Smooth muscle cell (in vitro differentiated cells): ENCODE results near the gene CLMN. TPM values are rescaled to one million over a fixed set of nuclear protein-coding genes. Genes with fewer than 3 reads are reported as not detected.

ENCODE experiments used
- DNase-seq: peaks from one replicate; lab custom pipeline; 2025; ENCODE audit not compliant: unreplicated experiment; lab: John Stamatoyannopoulos, UW
- H2AFZ ChIP-seq: fragments of 200-600 bp; sonication (generic); 2 replicates; pipeline ENCODE4 v1.6.0; 2016; ENCODE audit warnings: antibody characterized with exemption, low read depth, mild to moderate bottlenecking
- H3F3A ChIP-seq: fragments of 200-600 bp; sonication (generic); 2 replicates; pipeline ENCODE4 v1.6.0; 2017; ENCODE audit warnings: antibody characterized with exemption, low read depth
- H3K27ac ChIP-seq: fragments of 200-600 bp; sonication (generic); 2 replicates; pipeline ENCODE4 v1.5.1; 2016; ENCODE audit warnings: low read depth, mild to moderate bottlenecking
- H3K27me3 ChIP-seq: fragments of 200-600 bp; sonication (generic); 2 replicates; pipeline ENCODE4 v1.6.1; 2016; ENCODE audit warnings: low read depth, mild to moderate bottlenecking
- H3K36me3 ChIP-seq: fragments of 200-600 bp; sonication (generic); 2 replicates; pipeline ENCODE4 v1.5.1; 2016; ENCODE audit warnings: low read depth
- H3K4me1 ChIP-seq: fragments of 200-600 bp; sonication (generic); 2 replicates; pipeline ENCODE4 v1.5.1; 2016; ENCODE audit warnings: low read depth
- H3K4me2 ChIP-seq: fragments of 200-600 bp; sonication (generic); 2 replicates; pipeline ENCODE4 v1.6.0; 2016; ENCODE audit warnings: mild to moderate bottlenecking
- H3K4me3 ChIP-seq: fragments of 200-600 bp; sonication (generic); 2 replicates; pipeline ENCODE4 v1.5.1; 2016; ENCODE audit warnings: mild to moderate bottlenecking
- H3K79me2 ChIP-seq: fragments of 200-600 bp; sonication (generic); 2 replicates; pipeline ENCODE4 v1.6.0; 2016; ENCODE audit warnings: low read depth, mild to moderate bottlenecking
- H3K9ac ChIP-seq: fragments of 200-600 bp; sonication (generic); 2 replicates; pipeline ENCODE4 v1.6.0; 2016; ENCODE audit warnings: low read depth
- H3K9me3 ChIP-seq: fragments of 200-600 bp; sonication (generic); replicated peaks from 2 replicates; pipeline ENCODE4 v1.5.1; 2016; ENCODE audit warnings: low read depth
- H4K20me1 ChIP-seq: fragments of 200-600 bp; sonication (generic); 2 replicates; pipeline ENCODE4 v1.6.0; 2016; ENCODE audit warnings: low read depth
- WGBS: methylation state at CpG from one replicate; pipeline ENCODE4 v1.1.7; 2016; ENCODE audit warnings: low lambda C conversion rate; 5-methylcytosine and 5-hydroxymethylcytosine counted together
- polyA plus RNA-seq: library from polyadenylated mRNA; unstranded; fragments of >200 nt; fragmentation: Nextera tagmentation; extraction: Ambion mirVana; gene quantifications from 2 replicates; pipeline ENCODE4 v1.2.1, GENCODE V29; 2016
- total RNA-seq: library from RNA; depleted of rRNA; stranded (reverse); fragments of >200 nt; gene quantifications from 2 replicates; pipeline ENCODE4 v1.2.3, GENCODE V29; 2014
- TF ChIP-seq, protein P1 (sequence below): fragments of 200-600 bp; sonication (generic); IDR thresholded peaks from 2 replicates; pipeline ENCODE4 v1.5.1; 2017; ENCODE audit warnings: borderline replicate concordance, mild to moderate bottlenecking, antibody characterized with exemption; ENCODE audit not compliant: insufficient read depth, poor library complexity, severe bottlenecking

Gene CLMN
- total and polyA plus RNA-seq, 2 experiments from 2014 or later: 1.3 to 3.5 TPM

DNA sequence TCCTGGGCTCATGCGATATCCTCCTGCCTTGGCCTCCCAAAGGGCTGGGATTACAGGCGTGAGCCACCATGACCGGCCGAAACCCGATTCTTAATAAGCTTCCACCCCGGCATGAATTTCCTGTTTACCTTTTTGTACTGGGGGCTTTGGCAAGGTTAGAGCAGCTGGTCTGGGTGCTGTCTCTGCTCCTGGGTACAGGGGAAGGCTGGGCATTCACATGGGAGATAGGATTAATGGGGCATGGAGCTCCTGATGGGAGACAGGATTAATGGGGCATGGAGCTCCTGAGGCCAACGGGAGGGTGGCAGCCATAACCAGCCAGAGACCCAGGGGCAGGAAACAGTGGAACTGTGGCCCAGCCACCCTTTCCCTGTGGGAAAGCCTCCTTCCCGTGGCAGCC is 92.9 kb downstream of the CLMN start:
- H4K20me1 ChIP-seq: no peaks in the 10 kb centered on the region
- H3K9ac ChIP-seq: no peak overlapping the region
- 81% methylated on average over 8 of the region's 8 CpGs for whole genome bisulfite sequencing
- no peak overlapping the region for H2AFZ ChIP-seq
- peaks cover 5% of the 10 kb centered on the region for H3F3A ChIP-seq
- no peaks in the 10 kb centered on the region for H3K79me2 ChIP-seq
- no peak for DNase-seq
- no peaks in the 10 kb centered on the region for H3K9me3 ChIP-seq
- H3K4me1 ChIP-seq: peaks cover 7% of the 10 kb centered on the region
- no peak overlapping the region for H3K27ac ChIP-seq
- no peak overlapping the region for H3K4me3 ChIP-seq
- no peaks in the 10 kb centered on the region for H3K36me3 ChIP-seq
- no peak overlapping the region for H3K4me2 ChIP-seq
- TF ChIP-seq, protein P1, sequence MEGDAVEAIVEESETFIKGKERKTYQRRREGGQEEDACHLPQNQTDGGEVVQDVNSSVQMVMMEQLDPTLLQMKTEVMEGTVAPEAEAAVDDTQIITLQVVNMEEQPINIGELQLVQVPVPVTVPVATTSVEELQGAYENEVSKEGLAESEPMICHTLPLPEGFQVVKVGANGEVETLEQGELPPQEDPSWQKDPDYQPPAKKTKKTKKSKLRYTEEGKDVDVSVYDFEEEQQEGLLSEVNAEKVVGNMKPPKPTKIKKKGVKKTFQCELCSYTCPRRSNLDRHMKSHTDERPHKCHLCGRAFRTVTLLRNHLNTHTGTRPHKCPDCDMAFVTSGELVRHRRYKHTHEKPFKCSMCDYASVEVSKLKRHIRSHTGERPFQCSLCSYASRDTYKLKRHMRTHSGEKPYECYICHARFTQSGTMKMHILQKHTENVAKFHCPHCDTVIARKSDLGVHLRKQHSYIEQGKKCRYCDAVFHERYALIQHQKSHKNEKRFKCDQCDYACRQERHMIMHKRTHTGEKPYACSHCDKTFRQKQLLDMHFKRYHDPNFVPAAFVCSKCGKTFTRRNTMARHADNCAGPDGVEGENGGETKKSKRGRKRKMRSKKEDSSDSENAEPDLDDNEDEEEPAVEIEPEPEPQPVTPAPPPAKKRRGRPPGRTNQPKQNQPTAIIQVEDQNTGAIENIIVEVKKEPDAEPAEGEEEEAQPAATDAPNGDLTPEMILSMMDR: no peak
- H3K27me3 ChIP-seq: no peaks in the 10 kb centered on the region

DNA sequence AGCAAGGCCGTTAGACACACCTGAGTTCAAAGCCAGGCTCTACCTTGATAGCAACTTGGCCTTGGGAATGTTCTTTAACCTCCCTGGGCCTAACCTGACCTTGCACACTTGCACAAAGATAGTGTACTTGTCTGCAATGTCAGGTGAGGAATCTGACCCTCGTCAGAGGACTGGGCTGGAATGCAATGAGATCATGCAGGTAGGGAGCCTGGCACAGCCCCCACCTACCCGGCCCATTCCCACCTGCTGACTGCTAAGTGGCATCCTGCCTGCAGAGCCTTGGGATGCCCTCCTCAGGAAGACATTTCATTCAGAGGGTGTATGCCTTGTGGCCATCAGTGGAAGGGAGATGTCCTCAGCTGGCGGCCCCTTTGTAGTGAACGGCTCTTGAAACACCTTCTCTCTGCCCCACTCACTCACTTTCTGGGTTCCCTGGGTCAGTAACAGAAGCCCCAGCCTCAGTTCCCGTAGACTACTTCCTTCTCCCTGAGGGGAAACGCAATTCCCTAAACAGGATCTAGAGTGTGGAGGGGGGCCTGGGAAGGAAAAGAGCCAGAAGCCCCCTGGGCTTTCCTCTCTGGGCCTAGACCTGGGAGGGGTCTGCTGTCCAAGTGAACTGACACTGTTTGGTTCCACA is 94.3 kb downstream of the CLMN start:
- H3K27me3 ChIP-seq: no peaks in the 10 kb centered on the region
- H3K4me3 ChIP-seq: no peak overlapping the region
- H3K79me2 ChIP-seq: no peaks in the 10 kb centered on the region
- WGBS: 87% methylated on average over 7 of the region's 7 CpGs
- no peaks in the 10 kb centered on the region for H3K9me3 ChIP-seq
- no peak overlapping the region for H3K27ac ChIP-seq
- no peaks in the 10 kb centered on the region for H4K20me1 ChIP-seq
- no peak overlapping the region for H2AFZ ChIP-seq
- DNase-seq: no peak
- H3K4me1 ChIP-seq: peaks cover 19% of the 10 kb centered on the region
- H3K4me2 ChIP-seq: no peak overlapping the region
- H3K9ac ChIP-seq: no peak overlapping the region
- TF ChIP-seq, protein P1: no peak
- no peaks in the 10 kb centered on the region for H3K36me3 ChIP-seq
- peaks cover 5% of the 10 kb centered on the region for H3F3A ChIP-seq

DNA sequence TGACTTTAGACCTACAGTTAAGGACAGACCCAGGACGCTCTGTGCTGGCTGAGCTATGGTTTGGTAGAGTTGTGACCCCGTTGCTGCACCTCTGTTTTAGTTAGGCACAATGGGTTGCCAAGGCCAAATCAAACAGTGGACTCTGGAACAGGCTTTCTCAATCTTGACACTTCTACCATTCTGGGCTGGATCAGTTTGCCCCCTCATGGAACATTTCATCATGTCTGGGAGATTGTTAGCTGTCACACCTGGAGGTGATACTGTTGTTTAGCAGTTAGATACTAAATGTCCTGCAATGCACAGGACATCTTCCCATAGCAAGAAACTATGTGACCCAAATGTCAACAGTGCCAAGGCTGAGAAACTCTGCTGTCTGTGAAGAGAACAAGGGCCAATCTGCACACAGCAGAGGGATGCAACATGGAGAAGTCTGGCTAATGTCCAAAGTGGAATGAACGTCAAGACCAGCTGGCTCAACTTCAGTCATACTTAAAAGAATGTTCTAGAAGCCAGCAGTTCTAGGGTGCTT is 96.8 kb downstream of the CLMN start:
- Histone ChIP-seq H2AFZ (no peak overlapping the region), H3K9ac (no peak overlapping the region), H3K27me3 (no peaks in the 10 kb centered on the region), H3K4me2 (peak overlapping the region; percentile 62), H3K9me3 (no peaks in the 10 kb centered on the region), H3K4me1 (peaks cover 19% of the 10 kb centered on the region), H3K27ac (no peak overlapping the region), H3K79me2 (no peaks in the 10 kb centered on the region), H3K36me3 (no peaks in the 10 kb centered on the region), H4K20me1 (no peaks in the 10 kb centered on the region), H3K4me3 (no peak overlapping the region), H3F3A (peaks cover 5% of the 10 kb centered on the region)
- DNase-seq: no peak
- TF ChIP-seq, protein P1: no peak
- WGBS: 66% methylated on average over 3 of the region's 3 CpGs

DNA sequence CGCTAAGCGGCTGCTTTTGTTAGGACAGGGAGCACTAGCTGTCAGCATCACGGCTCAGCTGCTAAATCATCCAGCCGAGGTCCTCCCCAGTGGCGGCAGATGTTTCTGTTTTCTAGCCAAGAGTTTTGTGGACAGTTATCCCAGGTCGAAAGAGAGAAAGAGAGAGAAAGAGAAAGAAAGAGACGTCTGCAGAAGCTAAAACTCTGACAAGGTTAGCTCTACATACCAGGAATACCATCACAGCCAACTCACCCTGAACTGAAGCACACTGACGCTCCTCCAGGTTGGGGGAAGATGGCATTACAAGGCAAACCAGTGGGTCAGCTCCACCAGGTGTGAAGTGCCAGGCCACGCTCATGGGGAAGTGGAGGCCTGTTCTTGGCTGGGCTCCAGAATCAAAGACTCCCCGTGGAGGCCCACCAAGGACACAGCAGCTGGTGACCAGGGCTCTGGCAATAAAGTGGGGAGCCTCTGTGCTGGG is 97.5 kb downstream of the CLMN start:
- no peaks in the 10 kb centered on the region for H3K9me3 ChIP-seq
- no peak overlapping the region for H2AFZ ChIP-seq
- peak overlapping the region; percentile 62 for H3K4me2 ChIP-seq
- TF ChIP-seq, protein P1: no peak
- H3K27me3 ChIP-seq: no peaks in the 10 kb centered on the region
- peaks cover 19% of the 10 kb centered on the region for H3K4me1 ChIP-seq
- no peak for DNase-seq
- 54% methylated on average over 10 of the region's 10 CpGs for WGBS
- H3K79me2 ChIP-seq: no peaks in the 10 kb centered on the region
- H3K9ac ChIP-seq: no peak overlapping the region
- no peak overlapping the region for H3K27ac ChIP-seq
- H4K20me1 ChIP-seq: no peaks in the 10 kb centered on the region
- H3F3A ChIP-seq: peaks cover 5% of the 10 kb centered on the region
- no peak overlapping the region for H3K4me3 ChIP-seq
- H3K36me3 ChIP-seq: no peaks in the 10 kb centered on the region
